ENCODE data around the gene PRR5L.

Gene PRR5L

GRCh38 chr11:36452236-36452940 lies 156.3 kb downstream of the PRR5L start (continued):
- TF ChIP-seq ZEB2 (tag by site-specific recombination; IDR thresholded peaks at IDR 0.05) (no peak), ZNF335 (tag by site-specific recombination; conservative IDR thresholded peaks at IDR 0.05) (no peak), ZNF223 (tag by site-specific recombination; IDR thresholded peaks at IDR 0.05) (no peak), ZNF692 (tag by site-specific recombination; IDR thresholded peaks at IDR 0.05) (no peak), ZNF362 (tag by site-specific recombination; IDR thresholded peaks at IDR 0.05) (no peak)

GRCh38 chr11:36452961-36453360 lies 156.9 kb downstream of the PRR5L start:
- ChIA-PET CTCF (interaction anchor here (0.6 to 2.2 kb wide), 7 partner anchors 10 to 77 kb away, joined by 3 to 14 read pairs (median 3); no protein-coding TSS in a partner anchor), POLR2A (interaction anchor here (0.9 to 1.3 kb wide), 3 partner anchors 32 to 76 kb away, joined by 3 to 8 read pairs (median 3); no protein-coding TSS in a partner anchor)
- H3K4me3 ChIP-seq (ENCODE audit: low read depth, low read length), result no peak overlapping the region
- TF ChIP-seq WT1 (tag by site-specific recombination; IDR thresholded peaks at IDR 0.05), result no peak
- TF ChIP-seq ZBTB20 (tag by site-specific recombination; IDR thresholded peaks at IDR 0.05), result no peak
- TF ChIP-seq ZNF146 (tag by site-specific recombination; IDR thresholded peaks at IDR 0.05), result no peak
- TF ChIP-seq ZNF324 (tag by site-specific recombination; IDR thresholded peaks at IDR 0.05), result no peak
- TF ChIP-seq KLF9 (tag by site-specific recombination; IDR thresholded peaks at IDR 0.05; ENCODE audit: low read depth), result no peak
- TF ChIP-seq ZNF544 (tag by site-specific recombination; IDR thresholded peaks at IDR 0.05), result no peak
- H3K27ac ChIP-seq (ENCODE audit: extremely low read depth, low read depth, low read length), result no peak overlapping the region
- H3K9me3 ChIP-seq (ENCODE audit: control insufficient read depth, insufficient read depth, low read depth, low read length), result no peaks in the 10 kb centered on the region
- H3K4me1 ChIP-seq (ENCODE audit: control insufficient read depth, insufficient read depth, low read length), result peaks cover 5% of the 10 kb centered on the region; the same call in 1 of the 2 replicates
- H3K36me3 ChIP-seq (ENCODE audit: control insufficient read depth in 2 of 2, insufficient read depth in 1 of 2, low read length in 2 of 2), result no peaks in the 10 kb centered on the region

- CTCF ChIA-PET, result interaction anchor here (0.6 to 2.2 kb wide), 5 partner anchors 11 to 177 kb away, joined by 3 to 14 read pairs (median 6); no protein-coding TSS in a partner anchor
- POLR2A ChIA-PET, result interaction anchor here (0.6 kb wide), 1 partner anchor 165 kb away, joined by 3 read pairs; no protein-coding TSS in a partner anchor
- TF ChIP-seq ZNF707 (tag by site-specific recombination; IDR thresholded peaks at IDR 0.05) (no peak), ZBTB21 (tag by site-specific recombination; IDR thresholded peaks at IDR 0.05) (no peak), ZNF658 (tag by site-specific recombination; IDR thresholded peaks at IDR 0.05) (no peak), OSR2 (tag by site-specific recombination; IDR thresholded peaks at IDR 0.05) (no peak)
- Histone ChIP-seq H3K27ac (ENCODE audit: extremely low read depth, low read depth, low read length) (no peak overlapping the region), H3K4me3 (ENCODE audit: low read depth, low read length) (no peak overlapping the region), H3K4me1 (ENCODE audit: control insufficient read depth, insufficient read depth, low read length) (peaks cover 5% of the 10 kb centered on the region; the same call in 1 of the 2 replicates), H3K9me3 (ENCODE audit: control insufficient read depth, insufficient read depth, low read depth, low read length) (no peaks in the 10 kb centered on the region), H3K36me3 (ENCODE audit: control insufficient read depth in 2 of 2, insufficient read depth in 1 of 2, low read length in 2 of 2) (no peaks in the 10 kb centered on the region)
Measured at GRCh38 chr11:36453678-36454077, 157.6 kb downstream of the PRR5L start.

GRCh38 chr11:36454551-36454940 lies 158.5 kb downstream of the PRR5L start:
- TF ChIP-seq EGR2 (tag by site-specific recombination; IDR thresholded peaks at IDR 0.05; ENCODE audit: low read depth) (0 out of 2 replicates have a peak, but pooled peaks have one; percentile 12), ZNF292 (tag by site-specific recombination; IDR thresholded peaks at IDR 0.05; ENCODE audit: borderline replicate concordance, low read depth) (no peak), ZNF701 (tag by site-specific recombination; IDR thresholded peaks at IDR 0.05) (no peak), KLF16 (tag by site-specific recombination; IDR thresholded peaks at IDR 0.05) (no peak), ZNF677 (tag by site-specific recombination; IDR thresholded peaks at IDR 0.05) (no peak)
- POLR2A ChIA-PET, result interaction anchor here (2.0 to 2.5 kb wide), 2 partner anchors 14 to 76 kb away, joined by 7 to 33 read pairs; no protein-coding TSS in a partner anchor
- Histone ChIP-seq H3K27ac (ENCODE audit: extremely low read depth, low read depth, low read length) (no peak overlapping the region), H3K4me3 (ENCODE audit: low read depth, low read length) (no peak overlapping the region), H3K4me1 (ENCODE audit: control insufficient read depth, insufficient read depth, low read length) (peaks cover 5% of the 10 kb centered on the region; the same call in 1 of the 2 replicates), H3K9me3 (ENCODE audit: control insufficient read depth, insufficient read depth, low read depth, low read length) (no peaks in the 10 kb centered on the region), H3K36me3 (ENCODE audit: control insufficient read depth in 2 of 2, insufficient read depth in 1 of 2, low read length in 2 of 2) (no peaks in the 10 kb centered on the region)
- CTCF ChIA-PET, result interaction anchor here (2.4 kb wide), 1 partner anchor 14 kb away, joined by 26 read pairs; no protein-coding TSS in a partner anchor

Data from HEK293 (cell line).